DND-41 (cell line): ENCODE results near the gene TARBP2.

Experiments
- CTCF ChIP-seq: IDR thresholded peaks from 2 replicates; pipeline ENCODE4 v1.5.1; 2012; ENCODE audit warnings: borderline replicate concordance, low read length, moderate library complexity, mild to moderate bottlenecking; ENCODE audit not compliant: poor library complexity, severe bottlenecking; ENCODE audit errors: extremely low read depth
- EZH2 ChIP-seq: IDR thresholded peaks from 3 replicates; pipeline ENCODE4 v1.6.1; 2012; ENCODE audit warnings: borderline replicate concordance, low read depth, mild to moderate bottlenecking, moderate library complexity, low read length, inconsistent platforms; ENCODE audit not compliant: severe bottlenecking

GRCh38 chr12:53530061-53530460, 29.0 kb downstream of the TARBP2 start:
- TF ChIP-seq CTCF (no peak), EZH2 (no peak)
